Endothelial cell of umbilical vein (primary cell): ENCODE measurements around the gene ADD1. TPM values are rescaled to one million over a fixed set of nuclear protein-coding genes. Genes with fewer than 3 reads are reported as not detected.

Experiments used
- BruUV-seq: library from RNA; stranded (reverse); fragments of 400-500 nt; replicated peaks from 2 replicates; lab custom pipeline; 2021; lab: Mats Ljungman, UMichigan
- CTCF ChIA-PET: fragments of 300-600, 350-600 bp; sonication (Branson Sonifier 250); formaldehyde crosslinking; loops from one replicate; lab custom pipeline; 2021; ENCODE audit warnings: antibody characterized with exemption, inconsistent platforms; lab: Charles Lee
- POLR2A ChIA-PET: fragments of 300-600, 350-600 bp; sonication (Branson Sonifier 250); formaldehyde crosslinking; loops from one replicate; lab custom pipeline; 2021; ENCODE audit warnings: antibody characterized with exemption, inconsistent platforms; lab: Charles Lee
- DNase-seq: peaks from one replicate; pipeline ENCODE4 v3.0.0-alpha.2; 2011; ENCODE audit warnings: low read depth, low spot score
- FAIRE-seq: peaks from 2 replicates; lab custom pipeline; 2011; peaks lifted over from hg19 to GRCh38; lab: Jason Lieb, UNC
- H2AFZ ChIP-seq: 2 replicates; pipeline ENCODE4 v1.6.0; 2012; ENCODE audit warnings: low read depth, low read length, control low read depth, inconsistent platforms
- H3K27ac ChIP-seq: 2 replicates; pipeline ENCODE4 v1.5.1; 2011; ENCODE audit warnings: low read depth, mild to moderate bottlenecking, control low read depth, low read length, moderate library complexity; ENCODE audit not compliant: insufficient read depth
- H3K27me3 ChIP-seq, 2 experiments: 2 replicates each; pipeline versions ENCODE4 v1.6.0 to v1.6.1; 2011; ENCODE audit warnings: low read length in 2 of 2, mixed read lengths in 1 of 2; ENCODE audit not compliant: control insufficient read depth in 2 of 2, insufficient read depth in 2 of 2
- H3K36me3 ChIP-seq, 2 experiments: 2 replicates in 1 of 2; 3 replicates in 1 of 2; pipeline ENCODE4 v1.5.1; 2011; ENCODE audit warnings: low read length in 2 of 2, mild to moderate bottlenecking in 1 of 2, moderate library complexity in 1 of 2; ENCODE audit not compliant: control insufficient read depth in 2 of 2, insufficient read depth in 2 of 2; ENCODE audit errors: extremely low read depth in 1 of 2
- H3K4me1 ChIP-seq: 3 replicates; pipeline ENCODE4 v1.5.1; 2011; ENCODE audit warnings: mild to moderate bottlenecking, low read length; ENCODE audit not compliant: control insufficient read depth, insufficient read depth; ENCODE audit errors: extremely low read depth
- H3K4me2 ChIP-seq: 2 replicates; pipeline ENCODE4 v1.6.1; 2011; ENCODE audit warnings: low read length, control low read depth, mixed read lengths; ENCODE audit not compliant: insufficient read depth
- H3K4me3 ChIP-seq, 3 experiments: fragments of 200-600 bp in 1 of 3; sonication (generic), shearing (Covaris generic) in 1 of 3; replicated peaks in 1 of 3; 2 replicates each; pipeline ENCODE4 v1.5.1; 2011 to 2016; ENCODE audit warnings: control low read depth in 3 of 3, low read length in 3 of 3, mild to moderate bottlenecking in 2 of 3, inconsistent platforms in 1 of 3, low read depth in 1 of 3, moderate library complexity in 1 of 3; ENCODE audit not compliant: insufficient read depth in 1 of 3
- H3K79me2 ChIP-seq: 2 replicates; pipeline ENCODE4 v1.6.0; 2012; ENCODE audit warnings: low read length, inconsistent platforms; ENCODE audit not compliant: control insufficient read depth, insufficient read depth
- H3K9ac ChIP-seq: replicated peaks from 2 replicates; pipeline ENCODE3; 2011; ENCODE audit warnings: low read length, control low read depth; ENCODE audit not compliant: insufficient read depth; ENCODE audit errors: extremely low read depth
- H3K9me1 ChIP-seq: replicated peaks from 3 replicates; pipeline ENCODE4 v1.6.0; 2011; ENCODE audit warnings: mild to moderate bottlenecking, low read length; ENCODE audit not compliant: control insufficient read depth, insufficient read depth; ENCODE audit errors: extremely low read depth
- H3K9me3 ChIP-seq: replicated peaks from 2 replicates; pipeline ENCODE4 v1.5.1; 2012; ENCODE audit warnings: low read length, inconsistent platforms; ENCODE audit not compliant: control insufficient read depth, insufficient read depth
- H4K20me1 ChIP-seq: replicated peaks from 2 replicates; pipeline ENCODE3; 2011; ENCODE audit warnings: mild to moderate bottlenecking, low read length; ENCODE audit not compliant: control insufficient read depth, insufficient read depth; ENCODE audit errors: extremely low read depth
- EZH2 ChIP-seq: IDR thresholded peaks from 2 replicates; pipeline ENCODE4 v1.6.1; 2012; ENCODE audit warnings: borderline replicate concordance, low read depth, mild to moderate bottlenecking, moderate library complexity, low read length, inconsistent platforms; ENCODE audit not compliant: severe bottlenecking
- FOS ChIP-seq: IDR thresholded peaks from 2 replicates; pipeline ENCODE4 v1.6.1; 2011; ENCODE audit warnings: mild to moderate bottlenecking, low read length, moderate library complexity, borderline replicate concordance; ENCODE audit not compliant: insufficient read depth
- GATA2 ChIP-seq: IDR thresholded peaks from 2 replicates; pipeline ENCODE4 v1.7.0; 2011; ENCODE audit warnings: low read depth, mild to moderate bottlenecking, moderate library complexity, mixed read lengths, low read length; ENCODE audit not compliant: insufficient read length, insufficient read depth
- JUN ChIP-seq: IDR thresholded peaks from 2 replicates; pipeline ENCODE4 v1.6.1; 2011; ENCODE audit warnings: borderline replicate concordance, low read depth; ENCODE audit not compliant: insufficient read length, insufficient read depth
- MAX ChIP-seq: IDR thresholded peaks from 2 replicates; pipeline ENCODE4 v1.6.1; 2011; ENCODE audit not compliant: insufficient read depth, insufficient read length
- MYC ChIP-seq: IDR thresholded peaks from one replicate; pipeline ENCODE4 v1.6.1; 2011; ENCODE audit warnings: mild to moderate bottlenecking, low read depth, low read length
- POLR2A ChIP-seq: IDR thresholded peaks from 2 replicates; pipeline ENCODE4 v1.6.1; 2012; ENCODE audit warnings: low read depth, mild to moderate bottlenecking, control low read depth, low read length
- POLR2AphosphoS5 ChIP-seq: IDR thresholded peaks from 2 replicates; pipeline ENCODE4 v1.6.1; 2012; ENCODE audit warnings: low read depth, mild to moderate bottlenecking, control low read depth, low read length, moderate library complexity; ENCODE audit not compliant: insufficient read depth
- dilution Hi-C: fragments of 300-500 bp; cut with MboI; formaldehyde crosslinking; loops from one replicate; pipeline ENCODE4 v1.15.0; 2019; ENCODE audit warnings: low sequenced_read_pairs; ENCODE audit not compliant: extremely low pct_ligation_motif_present
- intact Hi-C: fragments of 100-400 bp; cut with micrococcal nuclease; formaldehyde crosslinking; loops from one replicate; pipeline ENCODE4 v1.10.0; 2022
- polyA plus RNA-seq, 4 experiments: library from polyadenylated mRNA; depleted of rRNA in 3 of 4; stranded (reverse) in 3 of 4; unstranded in 1 of 4; fragments of >200 nt; gene quantifications; 2 replicates each; pipeline versions ENCODE4 v1.2.1 to v1.2.3, GENCODE V29; 2011 to 2012; ENCODE audit warnings: missing spikeins in 1 of 4
- total RNA-seq: library from RNA; stranded (reverse); gene quantifications from 2 replicates; pipeline ENCODE4 v1.2.3, GENCODE V29; 2021
- TF ChIP-seq, protein P1 (sequence below), 2 donors: IDR thresholded peaks; 1 replicate in 1 of 2; 2 replicates in 1 of 2; pipeline ENCODE4 v1.5.1; 2011; ENCODE audit warnings: low read length in 2 of 2, mild to moderate bottlenecking in 2 of 2, moderate library complexity in 2 of 2, control low read depth in 1 of 2, inconsistent platforms in 1 of 2, low read depth in 1 of 2; ENCODE audit not compliant: insufficient read depth in 1 of 2; ENCODE audit errors: extremely low read depth in 1 of 2

ADD1 gene
- total and polyA plus RNA-seq, 2 donors (not counting 3 experiments of a cell fraction or from before 2014, with no cell fraction given) = 219 to 305 TPM

DNA sequence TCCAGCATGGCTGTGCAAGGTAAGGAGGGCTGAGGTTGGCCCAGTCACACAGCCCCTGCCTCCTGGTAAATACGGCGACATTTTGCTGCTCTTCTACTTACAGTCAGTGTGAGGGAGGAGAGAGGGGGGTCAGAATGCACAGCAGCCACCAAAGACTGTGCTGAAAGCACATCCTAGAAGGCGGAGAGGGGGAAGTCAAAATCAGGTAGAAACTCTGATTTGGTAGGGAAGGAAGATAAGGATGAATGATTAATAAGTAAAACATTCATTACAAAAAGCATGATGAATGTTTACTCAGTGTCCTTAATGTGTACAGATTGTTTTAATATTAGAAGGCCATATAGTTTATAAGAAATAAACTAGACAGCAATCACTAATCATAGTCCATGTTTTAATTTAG is 57.5 kb downstream of the ADD1 start:
- TF ChIP-seq GATA2 (no peak), FOS (no peak), EZH2 (no peak), MYC (no peak), POLR2AphosphoS5 (no peak), JUN (no peak), MAX (no peak), POLR2A (no peak)
- TF ChIP-seq, protein P1, sequence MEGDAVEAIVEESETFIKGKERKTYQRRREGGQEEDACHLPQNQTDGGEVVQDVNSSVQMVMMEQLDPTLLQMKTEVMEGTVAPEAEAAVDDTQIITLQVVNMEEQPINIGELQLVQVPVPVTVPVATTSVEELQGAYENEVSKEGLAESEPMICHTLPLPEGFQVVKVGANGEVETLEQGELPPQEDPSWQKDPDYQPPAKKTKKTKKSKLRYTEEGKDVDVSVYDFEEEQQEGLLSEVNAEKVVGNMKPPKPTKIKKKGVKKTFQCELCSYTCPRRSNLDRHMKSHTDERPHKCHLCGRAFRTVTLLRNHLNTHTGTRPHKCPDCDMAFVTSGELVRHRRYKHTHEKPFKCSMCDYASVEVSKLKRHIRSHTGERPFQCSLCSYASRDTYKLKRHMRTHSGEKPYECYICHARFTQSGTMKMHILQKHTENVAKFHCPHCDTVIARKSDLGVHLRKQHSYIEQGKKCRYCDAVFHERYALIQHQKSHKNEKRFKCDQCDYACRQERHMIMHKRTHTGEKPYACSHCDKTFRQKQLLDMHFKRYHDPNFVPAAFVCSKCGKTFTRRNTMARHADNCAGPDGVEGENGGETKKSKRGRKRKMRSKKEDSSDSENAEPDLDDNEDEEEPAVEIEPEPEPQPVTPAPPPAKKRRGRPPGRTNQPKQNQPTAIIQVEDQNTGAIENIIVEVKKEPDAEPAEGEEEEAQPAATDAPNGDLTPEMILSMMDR (IDR thresholded peaks at IDR 0.05; ENCODE audit: extremely low read depth in 1 of 2, insufficient read depth in 1 of 2, low read depth in 1 of 2, low read length in 2 of 2) = no peak
- ChIA-PET POLR2A (no interaction called here), CTCF (no interaction called here)
- no TSS peak for BruUV-seq
- H2AFZ ChIP-seq = no peak overlapping the region
- H3K4me1 ChIP-seq = peaks cover 18% of the 10 kb centered on the region
- no peak overlapping the region for H3K4me3 ChIP-seq
- no peaks in the 10 kb centered on the region for H4K20me1 ChIP-seq
- DNase-seq (no peak), FAIRE-seq (no peak)
- peaks cover 34 to 41% of the 10 kb centered on the region in 2 experiments for H3K36me3 ChIP-seq
- no peaks in the 10 kb centered on the region for H3K27me3 ChIP-seq
- dilution Hi-C loops = no loop called here
- H3K27ac ChIP-seq = no peak overlapping the region
- peak overlapping the region; percentile 1 for H3K4me2 ChIP-seq
- no peaks in the 10 kb centered on the region for H3K9me1 ChIP-seq
- H3K9me3 ChIP-seq = no peaks in the 10 kb centered on the region
- intact Hi-C loops = loop anchor here (5.0 kb wide), 1 partner anchor 139 kb away; no protein-coding TSS in a partner anchor
- H3K9ac ChIP-seq = no peak overlapping the region
- H3K79me2 ChIP-seq = no peaks in the 10 kb centered on the region
